OCI-LY7 (cell line): Measurements from ENCODE around the gene CCDC27. TPM values are rescaled to one million over a fixed set of nuclear protein-coding genes. Genes with fewer than 3 reads are reported as not detected.

Experiments used
- BruUV-seq: library from RNA; stranded (reverse); fragments of 400-500 nt; replicated peaks from 2 replicates; lab custom pipeline; 2021; lab: Mats Ljungman, UMichigan
- CTCF ChIA-PET: fragments of 300-600 bp; sonication (Branson Sonifier 250); formaldehyde crosslinking; loops from one replicate; lab custom pipeline; 2022; ENCODE audit warnings: antibody characterized with exemption; ENCODE audit not compliant: unreplicated experiment; lab: Charles Lee
- POLR2A ChIA-PET: fragments of 300-600 bp; sonication (Branson Sonifier 250); formaldehyde crosslinking; loops from one replicate; lab custom pipeline; 2022; ENCODE audit warnings: antibody characterized with exemption; lab: Charles Lee
- DNase-seq: peaks from one replicate; pipeline ENCODE4 v3.0.0-alpha.2; 2015; ENCODE audit warnings: low spot score
- H2AFZ ChIP-seq: fragments of 200-600 bp; sonication (generic), shearing (Covaris generic); 2 replicates; pipeline ENCODE4 v1.6.1; 2014; ENCODE audit warnings: mild to moderate bottlenecking, antibody characterized with exemption, low read length, moderate library complexity
- H3K27ac ChIP-seq: fragments of 200-600 bp; sonication (generic); 2 replicates; pipeline ENCODE4 v1.5.1; 2014; ENCODE audit warnings: mixed run types, low read depth, mild to moderate bottlenecking, moderate library complexity, low read length, inconsistent platforms; ENCODE audit not compliant: poor library complexity, severe bottlenecking
- H3K36me3 ChIP-seq: fragments of 200-600 bp; sonication (generic); 2 replicates; pipeline ENCODE4 v1.6.1; 2014; ENCODE audit warnings: mild to moderate bottlenecking, antibody characterized with exemption, low read length, moderate library complexity, mixed read lengths; ENCODE audit not compliant: insufficient read depth
- H3K4me1 ChIP-seq: fragments of 200-600 bp; sonication (generic); 2 replicates; pipeline ENCODE4 v1.5.1; 2014; ENCODE audit warnings: mild to moderate bottlenecking, low read length; ENCODE audit not compliant: insufficient read depth, poor library complexity, severe bottlenecking
- H3K4me2 ChIP-seq: fragments of 200-600 bp; sonication (generic); 2 replicates; pipeline ENCODE4 v1.6.1; 2014; ENCODE audit warnings: mild to moderate bottlenecking, low read length
- H3K4me3 ChIP-seq: fragments of 200-600 bp; sonication (generic); 2 replicates; pipeline ENCODE4 v1.5.1; 2014; ENCODE audit warnings: mild to moderate bottlenecking, low read depth, low read length; ENCODE audit not compliant: poor library complexity, severe bottlenecking
- H3K79me2 ChIP-seq: fragments of 200-600 bp; sonication (generic); 2 replicates; pipeline ENCODE4 v1.6.1; 2016; ENCODE audit warnings: low read depth, mild to moderate bottlenecking, low read length, moderate library complexity, mixed read lengths; ENCODE audit not compliant: insufficient read depth
- H3K9me2 ChIP-seq: fragments of 200-600 bp; sonication (generic); 2 replicates; pipeline ENCODE4 v1.6.1; 2016; ENCODE audit warnings: mild to moderate bottlenecking, low read length, mixed read lengths; ENCODE audit not compliant: insufficient read depth
- H3K9me3 ChIP-seq: fragments of 200-600 bp; sonication (generic); 2 replicates; pipeline ENCODE4 v1.6.1; 2014; ENCODE audit warnings: mild to moderate bottlenecking, mixed run types, low read length, mixed read lengths
- H4K20me1 ChIP-seq: fragments of 200-600 bp; sonication (generic); 2 replicates; pipeline ENCODE4 v1.6.1; 2014; ENCODE audit warnings: mild to moderate bottlenecking, antibody characterized with exemption, low read length, moderate library complexity, mixed read lengths; ENCODE audit not compliant: insufficient read depth
- CTCF ChIP-seq: fragments of 200-600 bp; sonication (generic); conservative IDR thresholded peaks from 2 replicates; pipeline ENCODE4 v1.5.1; 2014; ENCODE audit warnings: mild to moderate bottlenecking, antibody characterized with exemption, low read length, moderate library complexity, mixed read lengths
- EZH2phosphoT487 ChIP-seq: fragments of 200-600 bp; sonication (generic); IDR thresholded peaks from 2 replicates; pipeline ENCODE4 v1.6.1; 2018; ENCODE audit warnings: low read depth, borderline replicate concordance, mild to moderate bottlenecking, mixed run types, antibody characterized with exemption, low read length, moderate library complexity, mixed read lengths
- intact Hi-C: fragments of 100-400 bp; cut with micrococcal nuclease; formaldehyde crosslinking; loops from one replicate; pipeline ENCODE4 v1.10.0; 2022; ENCODE audit not compliant: unreplicated experiment
- total RNA-seq, 2 experiments: library from RNA; depleted of rRNA in 1 of 2; stranded (reverse); fragments of >200 nt in 1 of 2; shearing (Covaris generic) in 1 of 2; gene quantifications; 2 replicates each; pipeline ENCODE4 v1.2.3, GENCODE V29; 2014 to 2022

The CCDC27 gene
- total RNA-seq, 2 experiments from 2014 or later: not detected

GRCh38 chr1:3773572-3774275 is 21.5 kb downstream of the CCDC27 start:
- peak overlapping the region; percentile 81; the same call in 1 of the 2 replicates for H3K4me2 ChIP-seq
- TF ChIP-seq EZH2phosphoT487: no peak
- no peak for TF ChIP-seq CTCF
- no peak for DNase-seq

GRCh38 chr1:3774276-3774945 is 22.2 kb downstream of the CCDC27 start:
- intact Hi-C loops: loop anchor here (5.0 kb wide), 1 partner anchor 128 kb away; the partner anchor contains the start of gene C1orf174
- H3K36me3 ChIP-seq: peaks cover 10% of the 10 kb centered on the region
- no peak overlapping the region for H3K4me3 ChIP-seq
- no peak overlapping the region for H2AFZ ChIP-seq
- TF ChIP-seq EZH2phosphoT487: no peak
- no peaks in the 10 kb centered on the region for H4K20me1 ChIP-seq
- POLR2A ChIA-PET: interaction anchor here (1.4 kb wide), 1 partner anchor 129 kb away, joined by 3 read pairs; no protein-coding TSS in a partner anchor
- peaks cover 22% of the 10 kb centered on the region for H3K4me1 ChIP-seq
- CTCF ChIA-PET: no interaction called here
- DNase-seq: no peak
- H3K9me2 ChIP-seq: no peaks in the 10 kb centered on the region
- H3K4me2 ChIP-seq: no peak overlapping the region
- H3K27ac ChIP-seq: no peak overlapping the region
- no peaks in the 10 kb centered on the region for H3K79me2 ChIP-seq
- BruUV-seq: no TSS peak
- no peaks in the 10 kb centered on the region for H3K9me3 ChIP-seq

More at GRCh38 chr1:3773572-3774275, 21.5 kb downstream of the CCDC27 start:
- H3K27ac ChIP-seq: no peak overlapping the region
- no peaks in the 10 kb centered on the region for H3K9me3 ChIP-seq
- H3K36me3 ChIP-seq: peaks cover 3% of the 10 kb centered on the region; the same call in 1 of the 2 replicates
- no peaks in the 10 kb centered on the region for H4K20me1 ChIP-seq
- POLR2A ChIA-PET: interaction anchor here (1.4 kb wide), 1 partner anchor 130 kb away, joined by 3 read pairs; no protein-coding TSS in a partner anchor
- no peaks in the 10 kb centered on the region for H3K9me2 ChIP-seq
- H2AFZ ChIP-seq: no peak overlapping the region
- H3K79me2 ChIP-seq: no peaks in the 10 kb centered on the region
- CTCF ChIA-PET: interaction anchor here (0.6 kb wide), 1 partner anchor 48 kb away, joined by 4 read pairs; no protein-coding TSS in a partner anchor
- BruUV-seq: no TSS peak
- intact Hi-C loops: loop anchor here (5.0 kb wide), 1 partner anchor 129 kb away; the partner anchor contains the start of gene C1orf174
- H3K4me1 ChIP-seq: peaks cover 22% of the 10 kb centered on the region
- H3K4me3 ChIP-seq: no peak overlapping the region

GRCh38 chr1:3774946-3775489 is 22.8 kb downstream of the CCDC27 start:
- TF ChIP-seq CTCF (no peak), EZH2phosphoT487 (no peak)
- Histone ChIP-seq H4K20me1 (no peaks in the 10 kb centered on the region), H3K4me2 (peak overlapping the region; percentile 8; the same call in 1 of the 2 replicates), H3K36me3 (peaks cover 16% of the 10 kb centered on the region), H3K9me3 (no peaks in the 10 kb centered on the region), H2AFZ (no peak overlapping the region), H3K9me2 (no peaks in the 10 kb centered on the region), H3K4me1 (peaks cover 22% of the 10 kb centered on the region), H3K27ac (no peak overlapping the region), H3K4me3 (no peak overlapping the region), H3K79me2 (no peaks in the 10 kb centered on the region)
- intact Hi-C loops: loop anchor here (5.0 kb wide), 1 partner anchor 127 kb away; the partner anchor contains the start of gene C1orf174
- no TSS peak for BruUV-seq
- DNase-seq: no peak
- ChIA-PET POLR2A (no interaction called here), CTCF (no interaction called here)
